Neural crest cell (in vitro differentiated cells): ENCODE measurements around the gene SLC7A6. TPM values are rescaled to one million over a fixed set of nuclear protein-coding genes. Genes with fewer than 3 reads are reported as not detected.

Experiments
- DNase-seq: peaks from one replicate; pipeline ENCODE4 v3.0.0; 2021; ENCODE audit warnings: low read depth, mixed read lengths, low spot score
- H3K27ac Mint-ChIP-seq: one replicate; pipeline ENCODE4 v1.8.0; 2021; ENCODE audit warnings: mild to moderate bottlenecking, mixed read lengths; ENCODE audit not compliant: unreplicated experiment
- H3K27me3 Mint-ChIP-seq: 2 replicates; pipeline ENCODE4 v1.8.0; 2021; ENCODE audit warnings: low read depth, mild to moderate bottlenecking, mixed read lengths
- H3K36me3 Mint-ChIP-seq: 2 replicates; pipeline ENCODE4 v1.8.0; 2021; ENCODE audit warnings: low read depth, mild to moderate bottlenecking, mixed read lengths
- H3K4me1 Mint-ChIP-seq: 2 replicates; pipeline ENCODE4 v1.8.0; 2021; ENCODE audit warnings: mixed read lengths
- H3K4me3 Mint-ChIP-seq: one replicate; pipeline ENCODE4 v1.8.0; 2021; ENCODE audit warnings: mild to moderate bottlenecking, mixed read lengths
- H3K9me3 Mint-ChIP-seq: 2 replicates; pipeline ENCODE4 v1.8.0; 2021; ENCODE audit warnings: mixed read lengths
- CTCF ChIP-seq: fragments of 200-600 bp; sonication (generic); conservative IDR thresholded peaks from 2 replicates; pipeline ENCODE4 v1.5.0; 2021; ENCODE audit warnings: antibody characterized with exemption, mild to moderate bottlenecking
- total RNA-seq: library from RNA; stranded (reverse); gene quantifications from 2 replicates; pipeline ENCODE4 v1.2.1, GENCODE V29; 2021

The SLC7A6 gene
- total RNA-seq, 1 donor from 2014 or later: 41.7 TPM

- Mint-ChIP-seq H3K27me3 (no peaks in the 10 kb centered on the region), H3K4me3 (peak overlapping the region; percentile 100), H3K36me3 (no peaks in the 10 kb centered on the region), H3K4me1 (peaks cover 19% of the 10 kb centered on the region), H3K27ac (no peak overlapping the region), H3K9me3 (no peaks in the 10 kb centered on the region)
- TF ChIP-seq CTCF: no peak
- DNase-seq: no peak
Observed at GRCh38 chr16:68246666-68247065, 17.7 kb upstream of the SLC7A6 start.

- no peaks in the 10 kb centered on the region for H3K9me3 Mint-ChIP-seq
- no peak for TF ChIP-seq CTCF
- peaks cover 19% of the 10 kb centered on the region for H3K4me1 Mint-ChIP-seq
- DNase-seq: no peak
- no peaks in the 10 kb centered on the region for H3K36me3 Mint-ChIP-seq
- H3K27me3 Mint-ChIP-seq: no peaks in the 10 kb centered on the region
- peak overlapping the region; percentile 100 for H3K4me3 Mint-ChIP-seq
- H3K27ac Mint-ChIP-seq: no peak overlapping the region
Observed at GRCh38 chr16:68247400-68247799, 16.9 kb upstream of the SLC7A6 start.

- no peak for DNase-seq
- H3K4me1 Mint-ChIP-seq: peaks cover 19% of the 10 kb centered on the region
- H3K27me3 Mint-ChIP-seq: no peaks in the 10 kb centered on the region
- no peak for TF ChIP-seq CTCF
- no peaks in the 10 kb centered on the region for H3K36me3 Mint-ChIP-seq
- no peaks in the 10 kb centered on the region for H3K9me3 Mint-ChIP-seq
- H3K4me3 Mint-ChIP-seq: peak overlapping the region; percentile 49
- no peak overlapping the region for H3K27ac Mint-ChIP-seq
Observed at GRCh38 chr16:68247932-68248331, 16.4 kb upstream of the SLC7A6 start.

- Mint-ChIP-seq H3K4me3 (peak overlapping the region; percentile 38), H3K27ac (no peak overlapping the region), H3K36me3 (no peaks in the 10 kb centered on the region), H3K9me3 (no peaks in the 10 kb centered on the region), H3K27me3 (no peaks in the 10 kb centered on the region), H3K4me1 (peaks cover 19% of the 10 kb centered on the region)
- DNase-seq: no peak
- TF ChIP-seq CTCF: no peak
Observed at GRCh38 chr16:68249371-68249770, 15.0 kb upstream of the SLC7A6 start.

GRCh38 chr16:68250951-68251350 is 13.4 kb upstream of the SLC7A6 start:
- Mint-ChIP-seq H3K4me3 (peak overlapping the region; percentile 51), H3K27me3 (no peaks in the 10 kb centered on the region), H3K9me3 (no peaks in the 10 kb centered on the region), H3K4me1 (peaks cover 7% of the 10 kb centered on the region), H3K36me3 (no peaks in the 10 kb centered on the region), H3K27ac (no peak overlapping the region)
- TF ChIP-seq CTCF: no peak
- no peak for DNase-seq

- Mint-ChIP-seq H3K4me1 (no peaks in the 10 kb centered on the region), H3K27ac (peak overlapping the region; percentile 62), H3K4me3 (no peak overlapping the region), H3K36me3 (no peaks in the 10 kb centered on the region), H3K27me3 (no peaks in the 10 kb centered on the region), H3K9me3 (no peaks in the 10 kb centered on the region)
- no peak for TF ChIP-seq CTCF
- no peak for DNase-seq
Observed at GRCh38 chr16:68251832-68252231, 12.5 kb upstream of the SLC7A6 start.
